H1 (cell line): ENCODE results near the gene YTHDC2. TPM values are rescaled to one million over a fixed set of nuclear protein-coding genes. Genes with fewer than 3 reads are reported as not detected.

Experiments
- CTCF ChIA-PET: fragments of 300-600 bp; sonication (Branson Sonifier 250); formaldehyde crosslinking; loops from one replicate; lab custom pipeline; 2021; ENCODE audit not compliant: partially characterized antibody; lab: Charles Lee
- POLR2A ChIA-PET: fragments of 300-600 bp; sonication (Branson Sonifier 250); formaldehyde crosslinking; loops from one replicate; lab custom pipeline; 2021; ENCODE audit warnings: inconsistent platforms; ENCODE audit not compliant: partially characterized antibody; lab: Charles Lee
- DNase-seq, 2 experiments: peaks; one replicate each; pipeline versions ENCODE4 v3.0.0 to v3.0.0-alpha.2; 2010 to 2022; ENCODE audit warnings: low spot score in 2 of 2, low read depth in 1 of 2, mixed read lengths in 1 of 2
- FAIRE-seq: peaks from 2 replicates; lab custom pipeline; 2011; peaks lifted over from hg19 to GRCh38; lab: Jason Lieb, UNC
- H2AFZ ChIP-seq: 2 replicates; pipeline ENCODE4 v1.8.1; 2012; ENCODE audit warnings: low read length, inconsistent platforms
- H2AK5ac ChIP-seq: 2 replicates; pipeline ENCODE4 v1.6.1; 2013; ENCODE audit warnings: low read depth, low read length
- H2BK120ac ChIP-seq: replicated peaks from 2 replicates; pipeline ENCODE3; 2013; ENCODE audit warnings: low read depth, low read length, inconsistent platforms
- H2BK12ac ChIP-seq: 2 replicates; pipeline ENCODE4 v1.6.1; 2013; ENCODE audit warnings: low read depth, low read length
- H2BK15ac ChIP-seq: 2 replicates; pipeline ENCODE4 v1.6.1; 2013; ENCODE audit warnings: low read length
- H2BK20ac ChIP-seq: 2 replicates; pipeline ENCODE4 v1.6.1; 2013; ENCODE audit warnings: low read length
- H2BK5ac ChIP-seq: 2 replicates; pipeline ENCODE4 v1.6.1; 2013; ENCODE audit warnings: low read depth, low read length
- H3K14ac ChIP-seq: 2 replicates; pipeline ENCODE4 v1.6.1; 2013; ENCODE audit warnings: inconsistent platforms; ENCODE audit not compliant: insufficient read length
- H3K18ac ChIP-seq: 2 replicates; pipeline ENCODE4 v1.6.1; 2013; ENCODE audit warnings: low read length; ENCODE audit errors: extremely low read depth
- H3K23ac ChIP-seq: 2 replicates; pipeline ENCODE4 v1.6.1; 2013; ENCODE audit warnings: inconsistent platforms; ENCODE audit not compliant: insufficient read length
- H3K23me2 ChIP-seq: 2 replicates; pipeline ENCODE4 v1.6.1; 2013; ENCODE audit warnings: low read depth, low read length
- H3K27ac ChIP-seq: 2 replicates; pipeline ENCODE4 v1.6.1; 2011; ENCODE audit warnings: low read depth, low read length, inconsistent platforms
- H3K27me3 ChIP-seq, 4 experiments: replicated peaks in 1 of 4; 1 replicate in 1 of 4; 2 replicates in 3 of 4; pipeline versions ENCODE4 v1.6.1 to v1.8.1; 2011 to 2013; ENCODE audit warnings: low read length in 3 of 4, mild to moderate bottlenecking in 3 of 4, inconsistent platforms in 2 of 4, mixed read lengths in 2 of 4, moderate library complexity in 1 of 4; ENCODE audit not compliant: control insufficient read depth in 3 of 4, insufficient read depth in 3 of 4; ENCODE audit errors: extremely low read depth in 1 of 4
- H3K36me3 ChIP-seq, 4 experiments: 2 replicates each; pipeline versions ENCODE4 v1.6.1 to v1.8.1; 2011 to 2013; ENCODE audit warnings: mild to moderate bottlenecking in 4 of 4, low read length in 3 of 4, moderate library complexity in 2 of 4, control low read depth in 1 of 4, inconsistent platforms in 1 of 4; ENCODE audit not compliant: insufficient read depth in 4 of 4, control insufficient read depth in 2 of 4
- H3K4ac ChIP-seq: replicated peaks from 2 replicates; pipeline ENCODE3; 2013; ENCODE audit warnings: low read length, low read depth, mixed read lengths, inconsistent platforms; ENCODE audit not compliant: insufficient read length
- H3K4me1 ChIP-seq, 4 experiments: replicated peaks in 1 of 4; 1 replicate in 1 of 4; 2 replicates in 3 of 4; pipeline versions ENCODE4 v1.6.1 to v1.8.1; 2011 to 2013; ENCODE audit warnings: low read length in 3 of 4, inconsistent platforms in 2 of 4, mixed read lengths in 1 of 4; ENCODE audit not compliant: insufficient read depth in 4 of 4, control insufficient read depth in 3 of 4
- H3K4me2 ChIP-seq, 2 experiments: 2 replicates each; pipeline versions ENCODE4 v1.6.1 to v1.8.1; 2011 to 2013; ENCODE audit warnings: low read depth in 2 of 2, low read length in 2 of 2, control low read depth in 1 of 2, inconsistent platforms in 1 of 2, mild to moderate bottlenecking in 1 of 2; ENCODE audit not compliant: insufficient read depth in 1 of 2
- H3K4me3 ChIP-seq, 4 experiments: fragments of 200-600, 300-600 bp in 1 of 4; sonication (generic), shearing (Covaris generic), sonication (Bioruptor Twin) in 1 of 4; 2 replicates each; pipeline versions ENCODE4 v1.5.1 to v1.8.1; 2011 to 2016; ENCODE audit warnings: low read length in 4 of 4, low read depth in 3 of 4, control low read depth in 2 of 4, inconsistent platforms in 2 of 4, mild to moderate bottlenecking in 2 of 4, mixed read lengths in 1 of 4, moderate library complexity in 1 of 4; ENCODE audit not compliant: insufficient read depth in 2 of 4; ENCODE audit errors: extremely low read depth in 1 of 4
- H3K56ac ChIP-seq: replicated peaks from 2 replicates; pipeline ENCODE3; 2013; ENCODE audit warnings: low read depth, mild to moderate bottlenecking, mixed read lengths, low read length, inconsistent platforms; ENCODE audit not compliant: insufficient read length
- H3K79me1 ChIP-seq: 2 replicates; pipeline ENCODE4 v1.6.1; 2013; ENCODE audit warnings: low read depth, low read length, control low read depth
- H3K79me2 ChIP-seq, 2 experiments: 2 replicates each; pipeline versions ENCODE4 v1.6.1 to v1.8.1; 2012 to 2013; ENCODE audit warnings: low read length in 2 of 2, mild to moderate bottlenecking in 2 of 2, inconsistent platforms in 1 of 2; ENCODE audit not compliant: insufficient read depth in 2 of 2, control insufficient read depth in 1 of 2
- H3K9ac ChIP-seq, 4 experiments: replicated peaks in 1 of 4; 1 replicate in 1 of 4; 2 replicates in 3 of 4; pipeline versions ENCODE4 v1.6.1 to v1.8.1; 2011 to 2013; ENCODE audit warnings: low read depth in 3 of 4, low read length in 3 of 4, control low read depth in 2 of 4, mild to moderate bottlenecking in 2 of 4, moderate library complexity in 2 of 4, inconsistent platforms in 1 of 4; ENCODE audit errors: extremely low read depth in 1 of 4
- H3K9me3 ChIP-seq, 2 experiments: 2 replicates each; pipeline versions ENCODE4 v1.6.1 to v1.8.1; 2012 to 2013; ENCODE audit warnings: mild to moderate bottlenecking in 2 of 2, moderate library complexity in 2 of 2, control low read depth in 1 of 2, inconsistent platforms in 1 of 2, low read depth in 1 of 2, low read length in 1 of 2, mixed read lengths in 1 of 2; ENCODE audit not compliant: insufficient read depth in 2 of 2
- H4K20me1 ChIP-seq, 2 experiments: replicated peaks in 1 of 2; 2 replicates each; pipeline versions ENCODE3 to v1.8.1; 2011 to 2013; ENCODE audit warnings: inconsistent platforms in 2 of 2, low read length in 2 of 2, mild to moderate bottlenecking in 1 of 2; ENCODE audit not compliant: insufficient read depth in 2 of 2, control insufficient read depth in 1 of 2
- H4K5ac ChIP-seq: 2 replicates; pipeline ENCODE4 v1.6.1; 2013; ENCODE audit warnings: low read length, low read depth, mixed read lengths, inconsistent platforms; ENCODE audit not compliant: insufficient read length
- H4K8ac ChIP-seq: 2 replicates; pipeline ENCODE4 v1.8.0; 2013; ENCODE audit warnings: mild to moderate bottlenecking, moderate library complexity, low read length, inconsistent platforms; ENCODE audit not compliant: insufficient read depth; ENCODE audit errors: extremely low read depth
- H4K91ac ChIP-seq: replicated peaks from 2 replicates; pipeline ENCODE3; 2013; ENCODE audit warnings: low read length, mixed read lengths, inconsistent platforms; ENCODE audit not compliant: insufficient read length
- CEBPB ChIP-seq: IDR thresholded peaks from 2 replicates; pipeline ENCODE4 v1.6.1; 2012; ENCODE audit warnings: low read depth, low read length
- CREB1 ChIP-seq: IDR thresholded peaks from 2 replicates; pipeline ENCODE4 v1.6.1; 2012; ENCODE audit warnings: inconsistent platforms
- GABPA ChIP-seq: IDR thresholded peaks from 2 replicates; pipeline ENCODE4 v1.6.1; 2011; ENCODE audit warnings: mild to moderate bottlenecking, low read length, moderate library complexity, borderline replicate concordance; ENCODE audit not compliant: insufficient read depth
- HDAC2 ChIP-seq, 2 experiments: fragments of 300-600 bp in 1 of 2; sonication (generic) in 1 of 2; IDR thresholded peaks; 2 replicates each; pipeline ENCODE4 v1.6.1; 2011 to 2012; ENCODE audit warnings: low read depth in 2 of 2, low read length in 2 of 2, mild to moderate bottlenecking in 2 of 2, moderate library complexity in 2 of 2, borderline replicate concordance in 1 of 2, inconsistent platforms in 1 of 2
- NANOG ChIP-seq: IDR thresholded peaks from 2 replicates; pipeline ENCODE4 v1.6.1; 2011; ENCODE audit warnings: low read length, low read depth, mild to moderate bottlenecking, inconsistent platforms; ENCODE audit not compliant: insufficient read depth, poor library complexity, severe bottlenecking
- NRF1 ChIP-seq: IDR thresholded peaks from 2 replicates; pipeline ENCODE4 v1.6.1; 2011; ENCODE audit warnings: mild to moderate bottlenecking, low read depth, low read length, improper control_type of control experiment
- POU5F1 ChIP-seq: IDR thresholded peaks from 2 replicates; pipeline ENCODE4 v1.6.1; 2011; ENCODE audit warnings: low read depth, mild to moderate bottlenecking, low read length, moderate library complexity
- RBBP5 ChIP-seq: IDR thresholded peaks from 2 replicates; pipeline ENCODE4 v1.7.1; 2012; ENCODE audit warnings: low read depth, mild to moderate bottlenecking, inconsistent platforms, low read length, moderate library complexity, borderline replicate concordance
- SP1 ChIP-seq: IDR thresholded peaks from 2 replicates; pipeline ENCODE4 v1.6.1; 2011; ENCODE audit warnings: low read depth, low read length
- SRF ChIP-seq: IDR thresholded peaks from 2 replicates; pipeline ENCODE4 v1.6.1; 2011; ENCODE audit warnings: mild to moderate bottlenecking, low read depth, low read length, moderate library complexity
- SUZ12 ChIP-seq: fragments of 200-600 bp; sonication (generic); IDR thresholded peaks from 2 replicates; pipeline ENCODE4 v1.6.1; 2012; ENCODE audit warnings: mild to moderate bottlenecking, inconsistent platforms, low read length, moderate library complexity, mixed read lengths
- TBP ChIP-seq: IDR thresholded peaks from 2 replicates; pipeline ENCODE4 v1.6.1; 2011; ENCODE audit warnings: low read depth, low read length, improper control_type of control experiment
- TEAD4 ChIP-seq: IDR thresholded peaks from 2 replicates; pipeline ENCODE4 v1.6.1; 2012; ENCODE audit warnings: low read depth, low read length, inconsistent platforms, mixed read lengths
- WGBS, 2 experiments: shearing (Covaris generic) in 1 of 2; methylation state at CpG; one replicate each; pipeline versions ENCODE4 v1.1.6 to v1.1.7; 2013 to 2015; ENCODE audit warnings: low lambda C conversion rate in 2 of 2, mixed read lengths in 2 of 2, inconsistent platforms in 1 of 2, low coverage in 1 of 2, missing lambda C conversion rate in 1 of 2; ENCODE audit not compliant: insufficient replicate concordance in 2 of 2, insufficient coverage in 1 of 2, insufficient read length in 1 of 2; ENCODE audit errors: extremely low coverage in 1 of 2, missing lambda C conversion rate in 1 of 2; 5-methylcytosine and 5-hydroxymethylcytosine counted together
- polyA plus RNA-seq, 7 experiments: library from polyadenylated mRNA; depleted of rRNA in 3 of 7; stranded (reverse) in 5 of 7; unstranded in 2 of 7; fragments of >200 nt in 5 of 7; fragments of 200-250 nt in 2 of 7; gene quantifications; 1 replicate in 5 of 7; 2 replicates in 1 of 7; 4 replicates in 1 of 7; pipeline versions ENCODE4 v1.2.1 to v1.2.3, GENCODE V29; 2011 to 2013; ENCODE audit warnings: missing spikeins in 2 of 7, mixed read lengths in 2 of 7
- total RNA-seq: library from RNA; stranded (reverse); fragmentation: NEBNext Ultra II Directional; extraction: Animal tissue kit (Norgen Biotek cat#: 25700); gene quantifications from 2 replicates; pipeline ENCODE4 v1.2.1, GENCODE V29; 2021
- TF ChIP-seq, protein P1 (sequence below): IDR thresholded peaks from 2 replicates; pipeline ENCODE4 v1.6.1; 2011; ENCODE audit warnings: low read depth, mild to moderate bottlenecking, low read length; ENCODE audit not compliant: insufficient read depth

YTHDC2 gene
- total and polyA plus RNA-seq, 2 of the 8 experiments (the other 6 are each of a cell fraction or from before 2014, with no cell fraction given): 4.3 to 20.1 TPM

- H3K27ac ChIP-seq: no peak overlapping the region
- H2BK20ac ChIP-seq: no peak overlapping the region
- H3K4me3 ChIP-seq: no peak overlapping the region
- H4K5ac ChIP-seq: no peak overlapping the region
- no peaks in the 10 kb centered on the region for H4K20me1 ChIP-seq
- no peak for DNase-seq
- peaks cover 0 to 5% (median 0%) of the 10 kb centered on the region in 4 experiments; a peak in 1 of 8 replicates for H3K36me3 ChIP-seq
- WGBS, 2 experiments: 67% methylated on average over 1 of the region's 1 CpG; no CpG with 5 or more reads in 1 of the 2 experiments
- H3K9me3 ChIP-seq: peaks cover 10 to 12% of the 10 kb centered on the region in 2 experiments
- no peak overlapping the region for H3K14ac ChIP-seq
- no peak overlapping the region for H3K18ac ChIP-seq
- H3K4me2 ChIP-seq: no peak overlapping the region
- no peak overlapping the region for H3K4ac ChIP-seq
- H2AK5ac ChIP-seq: no peak overlapping the region
- H3K23me2 ChIP-seq: no peaks in the 10 kb centered on the region
- H4K8ac ChIP-seq: no peak overlapping the region
- H3K79me1 ChIP-seq: no peaks in the 10 kb centered on the region
- ChIA-PET POLR2A (no interaction called here), CTCF (interaction anchor here (0.8 to 5.0 kb wide), 4 partner anchors 8 to 836 kb away, joined by 3 to 77 read pairs (median 6); no protein-coding TSS in a partner anchor)
- H2BK120ac ChIP-seq: no peak overlapping the region
- peak overlapping the region; percentile 21; the same call in 1 of the 2 replicates for H2AFZ ChIP-seq
- no peak overlapping the region for H2BK12ac ChIP-seq
- no peak overlapping the region for H3K23ac ChIP-seq
- FAIRE-seq: no peak
- no peaks in the 10 kb centered on the region for H3K27me3 ChIP-seq
- no peak overlapping the region for H2BK5ac ChIP-seq
- H3K4me1 ChIP-seq: peaks cover 0 to 3% (median 0%) of the 10 kb centered on the region in 4 experiments; a peak in 1 of 7 replicates
- H3K9ac ChIP-seq: no peak overlapping the region
- no peak overlapping the region for H2BK15ac ChIP-seq
- no peak overlapping the region for H3K56ac ChIP-seq
- no peak overlapping the region for H4K91ac ChIP-seq
- no peaks in the 10 kb centered on the region for H3K79me2 ChIP-seq
- TF ChIP-seq POU5F1: no peak
- TF ChIP-seq NRF1: no peak
- TF ChIP-seq TEAD4: no peak
- no peak for TF ChIP-seq CEBPB
- TF ChIP-seq CREB1: no peak
- TF ChIP-seq TBP: no peak
- no peak for TF ChIP-seq NANOG
- TF ChIP-seq HDAC2 (IDR thresholded peaks at IDR 0.05; ENCODE audit: borderline replicate concordance in 1 of 2, low read depth in 2 of 2, low read length in 2 of 2): no peak
- TF ChIP-seq SP1: no peak
- no peak for TF ChIP-seq SUZ12
- TF ChIP-seq, protein P1, sequence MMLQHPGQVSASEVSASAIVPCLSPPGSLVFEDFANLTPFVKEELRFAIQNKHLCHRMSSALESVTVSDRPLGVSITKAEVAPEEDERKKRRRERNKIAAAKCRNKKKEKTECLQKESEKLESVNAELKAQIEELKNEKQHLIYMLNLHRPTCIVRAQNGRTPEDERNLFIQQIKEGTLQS: no peak
- no peak for TF ChIP-seq SRF
- no peak for TF ChIP-seq GABPA
- TF ChIP-seq RBBP5: no peak
Observed at GRCh38 chr5:113614191-113614590, 100.7 kb downstream of the YTHDC2 start.
